Lung (tissue), 12 donors: Measurements from ENCODE around the gene NUP205. TPM values are rescaled to one million over a fixed set of nuclear protein-coding genes. Genes with fewer than 3 reads are reported as not detected.

ENCODE experiments used
- ATAC-seq: fragments of 200-7000 bp; cut with Tn5 transposase; one replicate; pipeline ENCODE4 v1.9.1; 2020; ENCODE audit warnings: moderate number of reproducible peaks; ENCODE audit not compliant: insufficient read depth, low FRiP score
- DNase-seq, 3 donors: peaks; one replicate each; pipeline ENCODE4 v3.0.0-alpha.2; 2013 to 2017
- H3K27ac ChIP-seq, 2 donors: one replicate each; pipeline ENCODE4 v1.5.1; 2013; ENCODE audit warnings: mild to moderate bottlenecking in 2 of 2, moderate library complexity in 2 of 2, control low read depth in 1 of 2, inconsistent platforms in 1 of 2, low read depth in 1 of 2, low read length in 1 of 2
- H3K27me3 ChIP-seq, 3 donors: one replicate each; pipeline ENCODE4 v1.5.1; 2013; ENCODE audit warnings: low read length in 2 of 3; ENCODE audit not compliant: control insufficient read depth in 3 of 3, insufficient read depth in 3 of 3
- H3K36me3 ChIP-seq, 4 donors: one replicate each; pipeline ENCODE4 v1.5.1; 2013; ENCODE audit warnings: low read length in 4 of 4, mild to moderate bottlenecking in 1 of 4, moderate library complexity in 1 of 4; ENCODE audit not compliant: control insufficient read depth in 4 of 4, insufficient read depth in 4 of 4
- H3K4me1 ChIP-seq, 5 donors: one replicate each; pipeline ENCODE4 v1.5.1; 2013; ENCODE audit warnings: low read length in 5 of 5, mild to moderate bottlenecking in 2 of 5, moderate library complexity in 1 of 5; ENCODE audit not compliant: control insufficient read depth in 5 of 5, insufficient read depth in 5 of 5
- H3K4me3 ChIP-seq: one replicate; pipeline ENCODE4 v1.5.1; 2013; ENCODE audit warnings: mild to moderate bottlenecking, control low read depth, moderate library complexity
- H3K9ac ChIP-seq, 2 donors: one replicate each; pipeline ENCODE4 v1.5.1; 2013; ENCODE audit warnings: low read length in 2 of 2, control low read depth in 1 of 2; ENCODE audit not compliant: insufficient read depth in 1 of 2
- H3K9me3 ChIP-seq, 4 donors: one replicate each; pipeline ENCODE4 v1.5.1; 2013; ENCODE audit warnings: low read length in 3 of 4, mild to moderate bottlenecking in 1 of 4, moderate library complexity in 1 of 4; ENCODE audit not compliant: control insufficient read depth in 4 of 4, insufficient read depth in 3 of 4
- CTCF ChIP-seq: IDR thresholded peaks from 2 replicates; pipeline ENCODE4 v1.5.1; 2012; ENCODE audit warnings: mild to moderate bottlenecking; ENCODE audit errors: control extremely low read depth, extremely low read depth
- WGBS, 2 donors: extraction: QIAGEN DNeasy Blood & Tissue Kit; methylation state at CpG; one replicate each; pipeline ENCODE4 v1.1.7; 2013; 5-methylcytosine and 5-hydroxymethylcytosine counted together
- polyA plus RNA-seq, 2 donors: library from polyadenylated mRNA; stranded (reverse); fragments of 200-250 nt; gene quantifications; one replicate each; pipeline ENCODE4 v1.2.1, GENCODE V29; 2013
- total RNA-seq, 2 donors: library from RNA; depleted of rRNA in 1 of 2; stranded (reverse); fragments of >200 nt in 1 of 2; gene quantifications; one replicate each; pipeline ENCODE4 v1.2.1, GENCODE V29; 2014 to 2021
- donor health status: control.
- donor health status: control.
- donor health status: Bipolar disorder and iron deficiency.
- donor health status: healthy.
- donor health status: DM: yes; HTN: yes; CAD: no.

The NUP205 gene
- total and polyA plus RNA-seq, 4 donors = 23.1 to 41.2 (median 34.4) TPM

DNA sequence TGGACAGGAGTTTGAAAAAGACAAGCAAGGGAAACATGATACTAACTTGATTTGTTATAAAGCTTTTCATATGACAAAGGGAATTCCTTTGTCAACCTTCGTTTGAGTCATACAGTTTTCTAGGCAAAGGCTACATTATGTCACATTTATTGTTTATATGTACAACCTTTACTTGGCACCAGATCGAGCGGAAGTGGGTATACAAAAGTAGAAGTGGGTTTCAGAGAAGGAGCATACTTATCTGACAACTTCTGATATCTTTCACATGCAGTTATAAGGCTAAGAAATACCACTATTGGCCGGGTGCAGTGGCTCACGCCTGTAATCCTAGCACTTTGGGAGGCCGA, 115.6 kb downstream of the NUP205 start:
- DNase-seq (no peak), ATAC-seq (no peak)
- Histone ChIP-seq H3K4me1 (peaks cover 0 to 23% (median 5%) of the 10 kb centered on the region in 5 donors), H3K27me3 (no peaks in the 10 kb centered on the region), H3K36me3 (peaks cover 6 to 12% (median 8%) of the 10 kb centered on the region in 4 donors), H3K4me3 (no peak overlapping the region), H3K9ac (no peak overlapping the region), H3K27ac (peak overlapping the region in 1 of 2 donors; percentile 58), H3K9me3 (no peaks in the 10 kb centered on the region)
- WGBS, 2 donors = 57 to 78% methylated on average over 6 of the region's 6 CpGs
- no peak for TF ChIP-seq CTCF

GRCh38 chr7:135678612-135679575, 121.2 kb downstream of the NUP205 start:
- Histone ChIP-seq H3K9ac (no peak overlapping the region), H3K27me3 (no peaks in the 10 kb centered on the region), H3K36me3 (peaks cover 6 to 12% (median 8%) of the 10 kb centered on the region in 4 donors), H3K9me3 (no peaks in the 10 kb centered on the region), H3K4me3 (no peak overlapping the region), H3K27ac (peak overlapping the region in 1 of 2 donors; percentile 64), H3K4me1 (peaks cover 0 to 14% (median 6%) of the 10 kb centered on the region in 5 donors)
- peak; percentile 68 for ATAC-seq
- no peak for TF ChIP-seq CTCF
- peak in 2 of 3 donors; percentile 27 to 58 for DNase-seq
- 78 to 88% methylated on average over 4 of the region's 4 CpGs for WGBS, 2 donors

DNA sequence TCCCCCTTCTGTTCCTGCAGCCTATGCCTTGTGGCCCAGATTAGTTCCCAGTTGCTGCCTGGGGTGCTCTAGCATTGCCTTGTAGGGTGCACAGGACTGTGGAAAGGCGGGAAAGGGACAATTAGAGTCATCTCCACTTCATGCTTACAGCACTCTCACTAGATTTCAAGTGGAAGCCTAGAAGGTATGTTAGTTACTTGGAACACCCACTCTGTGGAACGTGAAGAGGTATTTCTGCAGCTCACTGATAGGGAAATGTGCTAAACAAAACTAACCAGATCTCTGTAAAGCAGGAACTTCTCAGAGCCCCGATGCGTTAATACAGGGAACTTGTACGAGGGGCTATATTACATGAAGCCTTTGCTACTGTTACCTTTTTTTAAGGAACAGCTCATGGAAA, 124.0 kb downstream of the NUP205 start:
- Histone ChIP-seq H3K36me3 (peaks cover 3 to 6% (median 3%) of the 10 kb centered on the region in 4 donors), H3K27ac (peak overlapping the region; percentile 37 to 42), H3K4me3 (no peak overlapping the region), H3K4me1 (peaks cover 0 to 14% (median 6%) of the 10 kb centered on the region in 5 donors), H3K27me3 (no peaks in the 10 kb centered on the region), H3K9ac (no peak overlapping the region), H3K9me3 (no peaks in the 10 kb centered on the region)
- 63 to 70% methylated on average over 5 of the region's 5 CpGs for WGBS, 2 donors
- no peak for TF ChIP-seq CTCF
- DNase-seq (peak in 1 of 3 donors; percentile 38), ATAC-seq (no peak)
